ENCODE results near the gene C11orf21.
"Not testable (repeated sequence)": the region's sequence is repeated elsewhere in the genome, so short reads cannot be mapped to it uniquely, and the experiment has no call there.

The C11orf21 gene

GRCh38 chr11:2301631-2302305 is at the start of gene C11orf21, which contains the start of gene TSPAN32:
C11orf21 (minus strand) TSS chr11:2301918; CDS start chr11:2301808, 110 bp downstream.
TSPAN32 (plus strand) TSS chr11:2302013; CDS start chr11:2302150, 137 bp downstream.
- in situ Hi-C loops (cut with MboI; ENCODE audit: low sequenced_read_pairs), result no loop called here

- in situ Hi-C loops (cut with MboI; ENCODE audit: low sequenced_read_pairs), result no loop called here
These were observed 47.3 kb upstream of the C11orf21 start for GRCh38 chr11:2348986-2349385.

- in situ Hi-C loops (cut with MboI; ENCODE audit: low sequenced_read_pairs), result no loop called here
These were observed 45.7 kb upstream of the C11orf21 start for GRCh38 chr11:2347308-2347830.

- in situ Hi-C loops (cut with MboI; ENCODE audit: low sequenced_read_pairs), result no loop called here
These were observed 45.0 kb upstream of the C11orf21 start for GRCh38 chr11:2346586-2347307.

GRCh38 chr11:2346014-2346413 is 44.3 kb upstream of the C11orf21 start:
- in situ Hi-C loops (cut with MboI; ENCODE audit: low sequenced_read_pairs), result no loop called here

GRCh38 chr11:2345050-2345449 is 43.3 kb upstream of the C11orf21 start:
- in situ Hi-C loops (cut with MboI; ENCODE audit: low sequenced_read_pairs), result no loop called here

GRCh38 chr11:2343502-2343901 is 41.8 kb upstream of the C11orf21 start:
- in situ Hi-C loops (cut with MboI; ENCODE audit: low sequenced_read_pairs), result no loop called here

GRCh38 chr11:2342981-2343380 is 41.3 kb upstream of the C11orf21 start:
- in situ Hi-C loops (cut with MboI; ENCODE audit: low sequenced_read_pairs), result no loop called here

GRCh38 chr11:2342557-2342956 is 40.8 kb upstream of the C11orf21 start:
- in situ Hi-C loops (cut with MboI; ENCODE audit: low sequenced_read_pairs), result no loop called here

- in situ Hi-C loops (cut with MboI; ENCODE audit: low sequenced_read_pairs), result not testable (repeated sequence)
These were observed 37.0 kb upstream of the C11orf21 start for GRCh38 chr11:2338760-2339159.

GRCh38 chr11:2335286-2335685 is 33.6 kb upstream of the C11orf21 start:
- in situ Hi-C loops (cut with MboI; ENCODE audit: low sequenced_read_pairs), result not testable (repeated sequence)

GRCh38 chr11:2333486-2334205 is 31.9 kb upstream of the C11orf21 start:
- in situ Hi-C loops (cut with MboI; ENCODE audit: low sequenced_read_pairs), result not testable (repeated sequence)

- in situ Hi-C loops (cut with MboI; ENCODE audit: low sequenced_read_pairs), result not testable (repeated sequence)
These were observed 30.9 kb upstream of the C11orf21 start for GRCh38 chr11:2332569-2332968.

GRCh38 chr11:2331404-2331803 is 29.7 kb upstream of the C11orf21 start:
- in situ Hi-C loops (cut with MboI; ENCODE audit: low sequenced_read_pairs), result no loop called here

GRCh38 chr11:2330696-2331095 is 29.0 kb upstream of the C11orf21 start:
- in situ Hi-C loops (cut with MboI; ENCODE audit: low sequenced_read_pairs), result no loop called here

GRCh38 chr11:2329551-2329950 is 27.8 kb upstream of the C11orf21 start:
- in situ Hi-C loops (cut with MboI; ENCODE audit: low sequenced_read_pairs), result no loop called here

- in situ Hi-C loops (cut with MboI; ENCODE audit: low sequenced_read_pairs), result no loop called here
These were observed 27.1 kb upstream of the C11orf21 start for GRCh38 chr11:2328656-2329354.

GRCh38 chr11:2328021-2328420 is 26.3 kb upstream of the C11orf21 start:
- in situ Hi-C loops (cut with MboI; ENCODE audit: low sequenced_read_pairs), result no loop called here

GRCh38 chr11:2327032-2327431 is 25.3 kb upstream of the C11orf21 start:
- in situ Hi-C loops (cut with MboI; ENCODE audit: low sequenced_read_pairs), result no loop called here

GRCh38 chr11:2325719-2326118 is 24.0 kb upstream of the C11orf21 start:
- in situ Hi-C loops (cut with MboI; ENCODE audit: low sequenced_read_pairs), result no loop called here

GRCh38 chr11:2325123-2325522 is 23.4 kb upstream of the C11orf21 start:
- in situ Hi-C loops (cut with MboI; ENCODE audit: low sequenced_read_pairs), result no loop called here
